Fibroblast of lung (primary cell): ENCODE data around the gene ZC3HAV1. TPM values are rescaled to one million over a fixed set of nuclear protein-coding genes. Genes with fewer than 3 reads are reported as not detected.
"Not testable (repeated sequence)": the region's sequence is repeated elsewhere in the genome, so short reads cannot be mapped to it uniquely, and the experiment has no call there.

Source experiments
- DNase-seq, 2 donors: peaks; one replicate each; pipeline versions ENCODE4 v3.0.0 to v3.0.0-alpha.2; 2010; ENCODE audit warnings: low read depth in 2 of 2
- H2AFZ ChIP-seq: 2 replicates; pipeline ENCODE4 v1.5.1; 2012; ENCODE audit warnings: low read length, control low read depth, inconsistent platforms
- H3K27ac ChIP-seq: 2 replicates; pipeline ENCODE4 v1.5.1; 2011; ENCODE audit warnings: low read length, control low read depth; ENCODE audit not compliant: insufficient read depth
- H3K27me3 ChIP-seq: 2 replicates; pipeline ENCODE4 v1.5.1; 2011; ENCODE audit warnings: mild to moderate bottlenecking, low read length; ENCODE audit not compliant: control insufficient read depth, insufficient read depth
- H3K36me3 ChIP-seq: 2 replicates; pipeline ENCODE4 v1.5.1; 2011; ENCODE audit warnings: low read length; ENCODE audit not compliant: control insufficient read depth, insufficient read depth
- H3K4me1 ChIP-seq: 2 replicates; pipeline ENCODE4 v1.5.1; 2011; ENCODE audit warnings: low read length; ENCODE audit not compliant: control insufficient read depth, insufficient read depth; ENCODE audit errors: extremely low read depth
- H3K4me2 ChIP-seq: 2 replicates; pipeline ENCODE4 v1.5.1; 2011; ENCODE audit warnings: low read length, control low read depth; ENCODE audit not compliant: insufficient read depth; ENCODE audit errors: extremely low read depth
- H3K4me3 ChIP-seq, 4 experiments: fragments of 200-600 bp in 1 of 4; sonication (generic) in 1 of 4; replicated peaks in 1 of 4; 2 replicates each; pipeline ENCODE4 v1.5.1; 2011 to 2016; ENCODE audit warnings: low read length in 4 of 4, low read depth in 3 of 4, mild to moderate bottlenecking in 3 of 4, control low read depth in 2 of 4, inconsistent platforms in 1 of 4, mixed read lengths in 1 of 4; ENCODE audit not compliant: insufficient read depth in 1 of 4; ENCODE audit errors: control extremely low read depth in 1 of 4
- H3K79me2 ChIP-seq: 2 replicates; pipeline ENCODE4 v1.5.1; 2012; ENCODE audit warnings: mild to moderate bottlenecking, low read length, inconsistent platforms; ENCODE audit not compliant: control insufficient read depth, insufficient read depth
- H3K9ac ChIP-seq: 2 replicates; pipeline ENCODE4 v1.5.1; 2011; ENCODE audit warnings: mild to moderate bottlenecking, low read length, control low read depth; ENCODE audit not compliant: insufficient read depth
- H3K9me3 ChIP-seq: 2 replicates; pipeline ENCODE4 v1.5.1; 2012; ENCODE audit warnings: low read depth, low read length; ENCODE audit not compliant: control insufficient read depth, insufficient read depth
- H4K20me1 ChIP-seq: 2 replicates; pipeline ENCODE4 v1.5.1; 2011; ENCODE audit warnings: low read length; ENCODE audit not compliant: control insufficient read depth, insufficient read depth; ENCODE audit errors: extremely low read depth
- CTCF ChIP-seq, 2 donors: IDR thresholded peaks in 1 of 2; conservative IDR thresholded peaks in 1 of 2; 1 replicate in 1 of 2; 2 replicates in 1 of 2; pipeline ENCODE4 v1.5.1; 2011 to 2012; ENCODE audit warnings: low read length in 2 of 2, control low read depth in 1 of 2, inconsistent platforms in 1 of 2, low read depth in 1 of 2, mild to moderate bottlenecking in 1 of 2
- EZH2 ChIP-seq: IDR thresholded peaks from 2 replicates; pipeline ENCODE4 v1.5.1; 2012; ENCODE audit warnings: low read length, control low read depth, mild to moderate bottlenecking; ENCODE audit errors: missing control alignments
- polyA plus RNA-seq, 2 donors: library from polyadenylated mRNA; depleted of rRNA in 1 of 2; stranded (reverse) in 1 of 2; unstranded in 1 of 2; fragments of >200 nt; gene quantifications; 2 replicates each; pipeline ENCODE4 v1.2.1, GENCODE V29; 2011 to 2012; ENCODE audit warnings: missing spikeins in 1 of 2
- total RNA-seq: library from RNA; depleted of rRNA; stranded (reverse); fragments of >200 nt; gene quantifications from 2 replicates; pipeline ENCODE4 v1.2.1, GENCODE V29; 2014

ZC3HAV1 gene
- total and polyA plus RNA-seq, 2 donors (not counting 1 experiment from before 2014, with no cell fraction given), result 24.8 to 28.8 TPM

- Histone ChIP-seq H2AFZ (no peak overlapping the region), H3K4me1 (peaks cover 4% of the 10 kb centered on the region), H3K4me3 (peak overlapping the region in 1 of 4 experiments; percentile 2), H4K20me1 (no peaks in the 10 kb centered on the region), H3K9ac (no peak overlapping the region), H3K27ac (no peak overlapping the region), H3K27me3 (no peaks in the 10 kb centered on the region), H3K9me3 (no peaks in the 10 kb centered on the region), H3K79me2 (peaks cover 65% of the 10 kb centered on the region), H3K4me2 (no peak overlapping the region), H3K36me3 (no peaks in the 10 kb centered on the region)
- TF ChIP-seq EZH2, result no peak
- no peak for TF ChIP-seq CTCF (conservative IDR thresholded peaks at IDR 0.05 in 1 of 2, IDR thresholded peaks at IDR 0.05 in 1 of 2; ENCODE audit: low read depth in 1 of 2, low read length in 2 of 2)
- no peak for DNase-seq
Observed at GRCh38 chr7:139105484-139105883, 4.0 kb downstream of the ZC3HAV1 start.

- Histone ChIP-seq H3K79me2 (peaks cover 70% of the 10 kb centered on the region), H3K36me3 (no peaks in the 10 kb centered on the region), H3K27me3 (no peaks in the 10 kb centered on the region), H2AFZ (no peak overlapping the region), H3K4me2 (no peak overlapping the region), H3K27ac (no peak overlapping the region), H3K9me3 (no peaks in the 10 kb centered on the region), H4K20me1 (no peaks in the 10 kb centered on the region), H3K4me3 (no peak overlapping the region), H3K9ac (no peak overlapping the region), H3K4me1 (no peaks in the 10 kb centered on the region)
- TF ChIP-seq CTCF (conservative IDR thresholded peaks at IDR 0.05 in 1 of 2, IDR thresholded peaks at IDR 0.05 in 1 of 2; ENCODE audit: low read depth in 1 of 2, low read length in 2 of 2) (no peak), EZH2 (no peak)
- no peak for DNase-seq
Observed at GRCh38 chr7:139104091-139104450, 5.4 kb downstream of the ZC3HAV1 start.

GRCh38 chr7:139103057-139103815, 6.3 kb downstream of the ZC3HAV1 start:
- H4K20me1 ChIP-seq, result no peaks in the 10 kb centered on the region
- no peak overlapping the region for H3K4me2 ChIP-seq
- H3K9ac ChIP-seq, result no peak overlapping the region
- no peaks in the 10 kb centered on the region for H3K9me3 ChIP-seq
- H3K27me3 ChIP-seq, result no peaks in the 10 kb centered on the region
- H3K36me3 ChIP-seq, result no peaks in the 10 kb centered on the region
- TF ChIP-seq CTCF (conservative IDR thresholded peaks at IDR 0.05 in 1 of 2, IDR thresholded peaks at IDR 0.05 in 1 of 2; ENCODE audit: low read depth in 1 of 2, low read length in 2 of 2) (no peak), EZH2 (no peak)
- no peak for DNase-seq
- H3K27ac ChIP-seq, result no peak overlapping the region
- H3K4me3 ChIP-seq, result no peak overlapping the region
- H3K4me1 ChIP-seq, result no peaks in the 10 kb centered on the region
- H3K79me2 ChIP-seq, result peaks cover 64% of the 10 kb centered on the region
- H2AFZ ChIP-seq, result no peak overlapping the region

- not testable (repeated sequence) for H3K4me1 ChIP-seq, H3K9ac ChIP-seq, H3K36me3 ChIP-seq, H3K9me3 ChIP-seq, H3K27ac ChIP-seq, H4K20me1 ChIP-seq, H3K4me3 ChIP-seq, H3K27me3 ChIP-seq, DNase-seq, H3K4me2 ChIP-seq, H2AFZ ChIP-seq
- peaks cover 49% of the 10 kb centered on the region for H3K79me2 ChIP-seq
Observed at GRCh38 chr7:139101637-139102158, 7.8 kb downstream of the ZC3HAV1 start.
